Endothelial cell (in vitro differentiated cells): ENCODE results near the gene TAPT1. TPM values are rescaled to one million over a fixed set of nuclear protein-coding genes. Genes with fewer than 3 reads are reported as not detected.

Experiments
- DNase-seq: peaks from one replicate; pipeline ENCODE4 v3.0.0; 2021; ENCODE audit warnings: low spot score
- H3K27ac Mint-ChIP-seq: one replicate; pipeline ENCODE4 v1.8.0; 2021; ENCODE audit warnings: mixed read lengths, inconsistent platforms; ENCODE audit not compliant: unreplicated experiment
- H3K27me3 Mint-ChIP-seq: one replicate; pipeline ENCODE4 v1.8.0; 2021; ENCODE audit warnings: mild to moderate bottlenecking, moderate library complexity, mixed read lengths, inconsistent platforms; ENCODE audit not compliant: unreplicated experiment
- H3K36me3 Mint-ChIP-seq: one replicate; pipeline ENCODE4 v1.8.0; 2021; ENCODE audit warnings: mild to moderate bottlenecking, low read depth, mixed read lengths, inconsistent platforms; ENCODE audit not compliant: unreplicated experiment
- H3K4me1 Mint-ChIP-seq: one replicate; pipeline ENCODE4 v1.8.0; 2021; ENCODE audit warnings: mild to moderate bottlenecking, mixed read lengths, inconsistent platforms; ENCODE audit not compliant: unreplicated experiment
- H3K4me3 Mint-ChIP-seq: one replicate; pipeline ENCODE4 v1.8.0; 2021; ENCODE audit warnings: mild to moderate bottlenecking, mixed read lengths, inconsistent platforms; ENCODE audit not compliant: unreplicated experiment
- H3K9me3 Mint-ChIP-seq: one replicate; pipeline ENCODE4 v1.8.0; 2021; ENCODE audit warnings: mixed read lengths, inconsistent platforms; ENCODE audit not compliant: unreplicated experiment
- CTCF ChIP-seq: fragments of 200-600 bp; sonication (generic); IDR thresholded peaks from one replicate; pipeline ENCODE4 v1.5.0; 2021; ENCODE audit warnings: antibody characterized with exemption; ENCODE audit not compliant: unreplicated experiment
- total RNA-seq: library from RNA; stranded (reverse); fragmentation: NEBNext Ultra II Directional; extraction: Animal tissue kit (Norgen Biotek cat#: 25700); gene quantifications from one replicate; pipeline ENCODE4 v1.2.1, GENCODE V29; 2021; ENCODE audit not compliant: unreplicated experiment

The TAPT1 gene
- total RNA-seq, 1 donor from 2014 or later, result 18.4 TPM

- Mint-ChIP-seq H3K4me1 (peaks cover 6% of the 10 kb centered on the region), H3K36me3 (no peaks in the 10 kb centered on the region), H3K27me3 (peaks cover 4% of the 10 kb centered on the region), H3K27ac (no peak overlapping the region), H3K4me3 (no peak overlapping the region), H3K9me3 (no peaks in the 10 kb centered on the region)
- no peak for DNase-seq
- TF ChIP-seq CTCF, result no peak
Observed at GRCh38 chr4:16117164-16117563, 109.1 kb downstream of the TAPT1 start.

DNA sequence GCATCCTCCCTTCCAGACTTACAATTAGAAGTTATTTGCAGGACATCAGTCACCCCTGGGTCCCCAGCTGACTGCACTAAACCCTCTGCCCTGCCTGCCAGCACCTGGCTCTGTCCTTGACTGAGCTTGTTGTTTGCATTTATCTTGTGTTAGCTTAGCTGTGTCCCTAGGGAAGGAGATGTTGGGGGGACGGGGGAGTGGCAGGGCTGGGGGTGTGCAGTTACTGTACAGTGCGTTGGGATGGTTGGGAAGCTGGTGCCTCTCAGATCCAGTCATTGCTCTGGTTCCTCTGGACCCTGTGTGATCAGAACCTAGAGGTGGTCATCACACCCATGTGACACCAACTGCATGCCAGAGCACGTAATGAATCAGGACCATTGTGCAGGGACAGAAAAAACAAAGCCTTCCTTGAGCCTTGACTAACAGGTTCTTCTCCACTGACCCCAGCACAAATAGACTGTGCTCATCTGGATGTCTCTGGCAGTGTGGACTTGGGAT, 109.7 kb downstream of the TAPT1 start:
- Mint-ChIP-seq H3K27ac (no peak overlapping the region), H3K9me3 (no peaks in the 10 kb centered on the region), H3K4me1 (peaks cover 6% of the 10 kb centered on the region), H3K4me3 (no peak overlapping the region), H3K27me3 (peaks cover 4% of the 10 kb centered on the region), H3K36me3 (no peaks in the 10 kb centered on the region)
- TF ChIP-seq CTCF, result no peak
- no peak for DNase-seq

DNA sequence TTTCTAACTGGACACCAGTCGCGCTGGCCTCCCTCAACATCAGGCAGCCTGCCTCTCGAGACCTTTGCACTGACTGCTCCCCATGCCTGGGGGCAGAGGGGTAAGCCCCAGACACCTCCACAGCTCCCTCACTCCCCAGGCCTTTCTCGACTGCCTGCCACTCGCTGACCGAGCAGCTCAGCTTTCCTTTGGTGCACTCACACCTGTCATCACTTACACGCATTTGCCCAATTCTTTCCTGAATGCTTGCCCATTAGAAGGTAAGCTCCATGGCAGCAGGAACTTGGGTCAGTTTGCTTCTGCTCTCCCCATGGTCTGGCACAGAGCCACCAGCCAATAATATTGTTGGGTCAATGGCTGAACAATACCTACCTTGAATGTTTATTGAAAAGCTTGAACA, 110.3 kb downstream of the TAPT1 start:
- H3K4me3 Mint-ChIP-seq, result no peak overlapping the region
- no peaks in the 10 kb centered on the region for H3K36me3 Mint-ChIP-seq
- H3K27me3 Mint-ChIP-seq, result peaks cover 4% of the 10 kb centered on the region
- H3K27ac Mint-ChIP-seq, result no peak overlapping the region
- DNase-seq, result no peak
- no peak for TF ChIP-seq CTCF
- no peaks in the 10 kb centered on the region for H3K9me3 Mint-ChIP-seq
- H3K4me1 Mint-ChIP-seq, result peaks cover 6% of the 10 kb centered on the region

DNA sequence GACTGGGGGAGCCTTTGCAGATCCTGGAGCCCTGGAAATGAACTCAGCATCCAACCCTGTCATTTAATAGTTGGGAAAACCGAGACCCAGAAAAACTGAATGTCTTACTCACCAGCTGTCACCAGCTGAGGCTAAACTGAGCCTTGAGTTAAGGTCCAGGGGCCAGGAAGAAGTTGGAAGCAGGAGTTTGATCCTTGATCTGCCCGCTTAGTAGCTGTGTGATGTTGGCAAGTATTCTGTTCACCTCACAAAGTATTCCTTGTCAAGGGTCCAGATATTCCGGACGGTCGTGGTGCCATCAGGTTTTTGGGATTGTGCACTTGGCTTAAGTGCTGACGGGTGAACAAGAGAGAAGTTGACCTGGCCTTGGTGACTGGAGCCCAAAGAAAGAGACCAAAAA, 111.7 kb downstream of the TAPT1 start:
- Mint-ChIP-seq H3K36me3 (no peaks in the 10 kb centered on the region), H3K27ac (no peak overlapping the region), H3K4me3 (no peak overlapping the region), H3K27me3 (peaks cover 4% of the 10 kb centered on the region), H3K4me1 (peaks cover 2% of the 10 kb centered on the region), H3K9me3 (no peaks in the 10 kb centered on the region)
- TF ChIP-seq CTCF, result no peak
- no peak for DNase-seq

DNA sequence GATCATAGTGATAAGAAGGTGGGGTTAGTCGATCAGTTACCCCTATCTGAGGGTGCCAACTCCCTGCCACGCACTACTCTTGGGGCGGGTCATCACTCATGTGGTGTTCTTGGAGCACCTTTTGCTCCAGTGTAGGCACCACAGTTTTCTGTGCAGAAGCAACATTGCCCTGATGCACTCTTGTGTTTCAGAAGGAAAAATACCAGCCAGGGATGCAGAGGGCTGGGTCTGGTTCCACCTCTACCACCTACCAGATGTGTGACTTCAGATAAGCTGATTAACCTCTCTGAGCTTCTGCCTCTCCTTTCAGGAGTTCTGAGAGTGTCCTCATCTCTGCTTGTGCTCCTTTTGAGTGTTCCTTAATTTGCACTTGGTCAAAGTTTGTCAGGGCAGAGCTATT, 112.5 kb downstream of the TAPT1 start:
- Mint-ChIP-seq H3K9me3 (no peaks in the 10 kb centered on the region), H3K36me3 (no peaks in the 10 kb centered on the region), H3K4me1 (no peaks in the 10 kb centered on the region), H3K4me3 (no peak overlapping the region), H3K27ac (no peak overlapping the region), H3K27me3 (peaks cover 4% of the 10 kb centered on the region)
- no peak for DNase-seq
- no peak for TF ChIP-seq CTCF
